Tibial nerve (tissue), 4 donors: Measurements from ENCODE around the gene ZNF136.

Source experiments
- EP300 ChIP-seq, 2 donors: sonication (generic); formaldehyde crosslinking; IDR thresholded peaks; one replicate each; pipeline ENCODE4 v1.6.1; 2017; ENCODE audit warnings: antibody characterized with exemption in 2 of 2, mild to moderate bottlenecking in 1 of 2
- TF ChIP-seq, protein P1 (sequence below), 5 experiments: fragments of 200-600 bp in 3 of 5; fragments of 450-650 bp in 2 of 5; sonication (generic) in 3 of 5; IDR thresholded peaks; one replicate each; pipeline ENCODE4 v1.5.1; 2016 to 2019; ENCODE audit warnings: antibody characterized with exemption in 5 of 5, mild to moderate bottlenecking in 3 of 5, moderate library complexity in 2 of 5

DNA sequence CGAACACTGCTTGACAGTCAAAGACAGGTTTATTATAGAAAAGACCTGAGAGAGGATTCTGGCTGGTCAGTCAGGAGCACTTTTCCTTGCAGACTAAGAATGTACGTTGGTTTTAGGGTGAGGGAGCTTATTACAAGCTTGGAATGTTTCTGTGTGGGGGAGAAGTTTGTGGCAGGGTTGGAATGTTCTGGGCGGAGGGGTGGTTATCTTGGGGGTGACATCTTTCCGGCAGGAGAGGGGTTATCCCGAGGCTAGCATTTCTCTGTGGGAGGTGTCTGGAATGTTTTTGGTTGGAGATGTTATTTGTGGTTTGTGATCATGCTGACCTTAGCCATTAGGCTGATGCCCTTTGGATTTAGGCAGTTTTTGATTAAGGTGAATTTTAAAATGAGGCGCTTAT, 61.8 kb downstream of the ZNF136 start:
- TF ChIP-seq, protein P1, sequence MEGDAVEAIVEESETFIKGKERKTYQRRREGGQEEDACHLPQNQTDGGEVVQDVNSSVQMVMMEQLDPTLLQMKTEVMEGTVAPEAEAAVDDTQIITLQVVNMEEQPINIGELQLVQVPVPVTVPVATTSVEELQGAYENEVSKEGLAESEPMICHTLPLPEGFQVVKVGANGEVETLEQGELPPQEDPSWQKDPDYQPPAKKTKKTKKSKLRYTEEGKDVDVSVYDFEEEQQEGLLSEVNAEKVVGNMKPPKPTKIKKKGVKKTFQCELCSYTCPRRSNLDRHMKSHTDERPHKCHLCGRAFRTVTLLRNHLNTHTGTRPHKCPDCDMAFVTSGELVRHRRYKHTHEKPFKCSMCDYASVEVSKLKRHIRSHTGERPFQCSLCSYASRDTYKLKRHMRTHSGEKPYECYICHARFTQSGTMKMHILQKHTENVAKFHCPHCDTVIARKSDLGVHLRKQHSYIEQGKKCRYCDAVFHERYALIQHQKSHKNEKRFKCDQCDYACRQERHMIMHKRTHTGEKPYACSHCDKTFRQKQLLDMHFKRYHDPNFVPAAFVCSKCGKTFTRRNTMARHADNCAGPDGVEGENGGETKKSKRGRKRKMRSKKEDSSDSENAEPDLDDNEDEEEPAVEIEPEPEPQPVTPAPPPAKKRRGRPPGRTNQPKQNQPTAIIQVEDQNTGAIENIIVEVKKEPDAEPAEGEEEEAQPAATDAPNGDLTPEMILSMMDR (IDR thresholded peaks at IDR 0.05) = no peak
- TF ChIP-seq EP300 (IDR thresholded peaks at IDR 0.05) = no peak
